GM18907 (cell line): ENCODE results near the gene SPTBN4.
"Not testable (repeated sequence)": the region's sequence is repeated elsewhere in the genome, so short reads cannot be mapped to it uniquely, and the experiment has no call there.

Experiments
- ATAC-seq: cut with Tn5 transposase; IDR thresholded peaks from one replicate; pipeline ENCODE4 v1.9.1; 2021; ENCODE audit warnings: mild to moderate bottlenecking, moderate library complexity; ENCODE audit not compliant: unreplicated experiment

SPTBN4 gene

DNA sequence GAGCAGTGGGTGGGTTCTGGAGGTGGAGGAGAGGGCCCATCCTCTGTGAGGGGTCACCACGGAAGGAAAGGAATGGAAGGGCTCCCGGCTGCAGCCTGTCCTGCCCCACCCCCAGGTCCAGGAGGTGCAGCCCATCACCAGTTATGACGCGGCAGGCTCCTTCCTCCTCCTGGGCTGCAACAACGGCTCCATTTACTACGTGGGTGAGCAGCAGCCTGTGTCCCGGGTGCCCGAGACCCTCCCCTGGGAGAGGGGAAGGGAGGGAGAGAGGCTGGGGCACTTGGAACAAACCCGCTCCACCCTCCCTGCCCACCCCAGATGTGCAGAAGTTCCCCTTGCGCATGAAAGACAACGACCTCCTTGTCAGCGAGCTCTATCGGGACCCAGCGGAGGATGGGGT, 116.5 kb downstream of the SPTBN4 start:
- no peak for ATAC-seq

DNA sequence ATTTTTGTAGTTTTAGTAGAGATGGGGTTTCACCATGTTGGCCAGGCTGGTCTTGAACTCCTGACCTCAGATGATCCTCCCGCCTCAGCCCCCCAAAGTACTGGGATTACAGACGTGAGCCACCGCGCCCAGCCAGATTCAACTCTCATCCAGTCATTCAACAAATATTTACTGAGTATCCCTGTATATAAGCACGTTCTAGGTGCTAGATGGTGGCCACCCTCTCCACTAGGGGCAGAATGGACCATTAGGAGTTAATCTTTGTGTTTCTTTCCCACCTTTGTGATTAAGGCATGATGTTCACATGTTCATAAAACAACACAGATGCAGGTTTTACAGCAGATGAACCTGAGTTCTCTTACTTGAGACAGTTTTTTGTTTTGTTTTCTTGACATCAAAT, 117.2 kb downstream of the SPTBN4 start:
- no peak for ATAC-seq

DNA sequence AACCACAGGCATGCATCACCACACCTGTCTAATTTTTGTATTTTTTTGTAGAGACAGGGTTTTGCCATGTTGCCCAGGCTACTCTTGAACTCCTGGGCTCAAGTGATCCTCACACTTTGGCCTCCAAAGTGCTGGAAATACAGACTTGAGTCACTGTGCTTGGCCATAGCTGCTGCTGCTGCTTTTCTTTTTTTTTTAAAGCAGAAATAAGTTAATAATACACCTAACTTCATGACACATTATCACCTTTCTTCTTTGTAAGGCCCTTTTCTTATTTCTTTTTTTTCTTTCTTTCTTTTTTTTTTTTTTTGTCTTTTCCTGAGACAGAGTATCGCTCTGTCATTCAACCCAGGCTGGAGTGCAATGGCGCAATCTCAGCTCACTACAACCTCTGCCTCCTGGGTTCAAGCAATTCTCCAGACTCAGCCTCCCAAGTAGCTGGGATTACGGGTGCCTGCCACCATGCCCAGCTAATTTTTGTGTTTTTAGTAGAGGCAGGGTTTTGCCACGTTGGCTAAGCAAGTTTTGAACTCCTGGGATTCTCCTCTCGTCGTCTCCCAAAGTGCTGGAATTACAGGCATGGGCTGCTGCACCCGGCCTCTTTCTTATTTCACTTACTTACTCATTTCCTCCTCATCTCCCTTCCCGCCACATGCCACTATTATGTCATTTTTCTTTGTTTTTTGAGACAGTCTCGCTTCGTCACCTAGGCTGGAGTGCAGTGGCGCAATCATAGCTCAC, 118.6 kb downstream of the SPTBN4 start:
- no peak for ATAC-seq

DNA sequence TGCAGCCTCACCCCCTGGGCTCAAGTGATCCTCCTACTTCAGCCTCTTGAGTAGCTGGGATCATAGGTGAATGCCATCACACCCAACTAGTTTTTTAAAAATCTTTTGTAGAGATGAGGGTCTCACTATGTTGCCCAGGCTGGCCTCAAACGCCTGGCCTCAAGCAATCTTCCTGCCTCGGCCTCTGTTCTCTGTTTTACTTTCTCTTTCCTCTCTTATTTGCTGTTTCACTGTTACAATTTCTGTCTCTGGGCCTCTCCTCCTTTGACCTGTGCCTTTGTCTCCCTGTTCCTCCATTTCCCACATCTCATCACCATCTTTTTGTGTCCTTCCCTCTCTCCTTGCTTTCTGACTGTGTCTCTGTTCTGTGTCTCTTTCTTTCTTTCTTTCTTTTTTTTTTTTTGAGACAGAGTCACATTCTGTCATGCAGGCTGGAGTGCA, 119.2 kb downstream of the SPTBN4 start:
- ATAC-seq, result no peak

DNA sequence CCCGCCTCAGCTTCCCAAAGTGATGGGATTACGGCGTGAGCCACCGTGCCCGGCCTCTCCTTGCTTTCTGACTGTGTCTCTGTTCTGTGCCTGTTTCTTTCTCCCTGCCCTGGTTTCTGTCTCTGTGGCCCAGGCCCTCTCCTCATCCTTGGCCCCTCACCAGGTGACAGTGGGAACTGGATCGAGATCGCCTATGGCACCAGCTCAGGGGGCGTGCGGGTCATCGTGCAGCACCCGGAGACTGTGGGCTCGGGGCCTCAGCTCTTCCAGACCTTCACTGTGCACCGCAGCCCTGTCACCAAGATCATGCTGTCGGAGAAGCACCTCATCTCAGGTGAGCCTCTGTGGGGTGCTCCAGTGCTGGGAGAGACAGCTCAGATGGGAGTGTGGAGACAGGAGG, 119.8 kb downstream of the SPTBN4 start:
- ATAC-seq, result no peak

DNA sequence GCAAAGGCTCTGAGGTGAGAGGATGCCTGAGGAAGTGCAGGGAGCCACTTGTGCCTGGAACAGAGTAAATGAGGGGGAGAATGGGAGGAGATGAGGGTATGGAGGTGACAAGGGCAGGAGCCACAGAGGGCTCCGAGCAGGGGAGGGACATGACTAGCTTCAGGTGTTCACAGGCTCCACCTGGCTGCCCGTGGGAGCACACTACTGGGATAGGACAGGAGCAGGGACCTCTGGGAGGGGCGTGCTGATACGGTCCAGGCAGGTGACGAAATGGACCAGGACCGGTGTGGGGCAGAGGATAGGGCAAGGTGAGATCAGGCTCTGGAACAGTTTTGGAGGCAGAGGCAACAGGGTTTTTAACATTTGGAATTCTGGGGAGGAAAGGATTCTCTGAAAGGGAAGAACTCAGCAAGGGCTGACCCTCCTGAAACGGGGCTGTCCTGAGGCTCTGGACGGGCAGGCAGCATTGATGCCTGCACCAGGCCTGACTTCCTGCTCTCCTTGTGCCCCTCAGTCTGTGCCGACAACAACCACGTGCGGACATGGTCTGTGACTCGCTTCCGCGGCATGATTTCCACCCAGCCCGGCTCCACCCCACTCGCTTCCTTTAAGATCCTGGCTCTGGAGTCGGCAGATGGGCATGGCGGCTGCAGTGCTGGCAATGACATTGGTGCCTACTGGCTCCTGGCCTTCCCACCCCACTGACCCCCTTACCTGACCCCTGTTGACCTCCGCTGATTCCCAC, 121.5 kb downstream of the SPTBN4 start:
- ATAC-seq, result no peak

DNA sequence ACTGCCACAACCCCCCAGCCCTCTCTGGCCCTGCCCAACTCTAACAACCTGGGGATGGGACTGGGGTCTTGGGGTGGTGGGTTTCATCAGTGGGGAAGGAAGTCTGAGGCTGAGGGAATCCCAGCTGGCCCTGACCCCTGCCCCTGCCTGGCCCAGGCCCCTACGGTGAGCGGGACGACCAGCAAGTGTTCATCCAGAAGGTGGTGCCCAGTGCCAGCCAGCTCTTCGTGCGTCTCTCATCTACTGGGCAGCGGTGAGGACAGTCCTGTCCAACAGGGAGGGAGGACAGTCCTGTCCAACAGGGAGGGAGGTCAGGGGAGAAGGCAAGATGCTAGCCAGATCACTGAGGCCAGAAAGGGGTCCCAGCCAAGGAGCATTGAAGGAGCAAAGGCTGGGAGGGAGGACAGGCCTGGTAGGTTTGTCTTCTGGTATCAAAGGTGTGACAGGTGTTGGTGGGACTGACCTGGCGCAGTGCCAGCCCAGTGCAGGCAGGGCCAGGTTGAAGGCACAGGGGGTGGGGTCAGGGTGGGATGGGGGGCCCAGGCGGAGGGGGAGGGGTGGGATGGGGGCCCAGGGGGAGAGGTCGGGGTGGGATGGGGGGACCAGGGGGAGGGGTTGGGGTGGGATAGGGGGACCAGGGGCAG, 122.2 kb downstream of the SPTBN4 start:
- ATAC-seq, result no peak

DNA sequence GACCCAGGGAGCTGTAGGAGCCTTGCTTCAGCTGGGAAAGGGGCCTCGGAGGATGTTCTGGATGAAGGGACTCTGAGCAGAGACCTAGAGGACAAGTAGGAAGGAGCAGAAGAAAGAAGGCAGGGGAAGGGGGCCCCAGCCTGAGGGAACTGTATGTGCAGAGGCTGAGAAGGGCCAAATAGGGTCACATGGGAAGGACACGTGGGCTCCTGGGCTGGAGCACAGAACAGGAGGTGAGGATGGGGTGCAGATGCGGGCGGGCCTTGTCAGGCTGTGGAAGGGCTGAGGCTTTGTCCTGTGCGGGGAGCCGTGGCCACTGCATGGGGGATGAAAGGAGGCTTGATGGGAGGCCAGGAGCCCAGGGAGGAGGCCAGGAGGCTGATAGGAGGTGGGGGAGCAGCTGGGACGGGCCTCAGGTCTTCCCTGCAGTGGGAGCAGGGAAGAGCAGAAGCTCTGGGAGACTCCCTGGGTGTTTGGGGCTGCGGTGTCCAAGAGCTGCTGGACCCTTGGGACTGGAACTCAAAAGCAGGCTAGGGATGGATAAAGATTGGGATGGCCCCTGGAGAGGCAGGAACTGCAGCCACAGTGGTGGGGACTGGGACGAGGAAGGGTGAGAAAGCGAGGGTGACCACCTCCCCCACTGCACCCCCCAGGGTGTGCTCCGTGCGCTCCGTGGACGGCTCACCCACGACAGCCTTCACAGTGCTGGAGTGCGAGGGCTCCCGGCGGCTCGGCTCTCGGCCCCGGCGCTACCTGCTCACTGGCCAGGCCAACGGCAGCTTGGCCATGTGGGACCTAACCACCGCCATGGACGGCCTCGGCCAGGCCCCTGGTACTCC, 123.0 kb downstream of the SPTBN4 start:
- ATAC-seq, result no peak

DNA sequence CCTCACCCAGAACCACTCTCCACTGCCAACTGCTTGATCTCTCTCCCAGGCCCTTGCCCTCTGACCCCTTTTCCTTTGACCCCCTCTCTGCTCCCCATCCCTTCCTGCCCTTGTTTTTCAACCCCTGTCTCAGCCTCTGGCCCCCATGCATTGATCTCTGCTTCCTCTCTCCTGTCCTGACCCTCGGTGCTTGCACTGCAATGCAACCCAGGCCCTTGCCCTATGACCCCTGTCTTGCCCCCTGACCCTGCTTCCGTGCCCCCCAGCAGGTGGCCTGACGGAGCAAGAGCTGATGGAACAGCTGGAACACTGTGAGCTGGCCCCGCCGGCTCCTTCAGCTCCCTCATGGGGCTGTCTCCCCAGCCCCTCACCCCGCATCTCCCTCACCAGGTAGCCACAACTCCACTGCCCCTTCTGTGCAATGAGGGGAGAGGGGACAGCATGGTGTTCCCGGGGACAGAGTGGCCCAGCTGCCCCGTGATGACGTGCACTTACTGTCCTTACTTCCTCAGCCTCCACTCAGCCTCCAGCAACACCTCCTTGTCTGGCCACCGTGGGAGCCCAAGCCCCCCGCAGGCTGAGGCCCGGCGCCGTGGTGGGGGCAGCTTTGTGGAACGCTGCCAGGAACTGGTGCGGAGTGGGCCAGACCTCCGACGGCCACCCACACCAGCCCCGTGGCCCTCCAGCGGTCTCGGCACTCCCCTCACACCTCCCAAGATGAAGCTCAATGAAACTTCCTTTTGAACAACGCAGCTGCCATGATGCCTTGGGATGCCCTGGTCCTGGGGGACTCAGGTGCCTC, 123.9 kb downstream of the SPTBN4 start:
- ATAC-seq, result no peak

DNA sequence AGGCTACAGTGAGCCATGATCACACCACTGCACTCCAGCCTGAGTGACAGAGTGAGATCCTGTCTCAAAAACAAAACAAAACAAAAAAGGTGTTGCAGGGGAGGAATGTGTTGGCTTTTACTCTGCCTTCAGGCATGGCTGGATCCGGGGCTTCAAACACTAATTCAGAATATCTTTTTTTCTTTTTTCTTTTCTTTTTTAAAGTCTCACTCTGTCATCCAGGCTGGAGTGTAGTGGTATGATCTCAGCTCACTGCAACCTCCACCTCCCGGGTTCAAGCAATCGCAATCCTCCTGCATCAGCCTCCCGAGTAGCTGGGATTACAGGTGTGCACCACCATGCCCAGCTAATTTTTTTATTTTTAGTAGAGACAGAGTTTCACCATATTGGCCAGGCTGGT, 124.9 kb downstream of the SPTBN4 start:
- ATAC-seq, result not testable (repeated sequence)

DNA sequence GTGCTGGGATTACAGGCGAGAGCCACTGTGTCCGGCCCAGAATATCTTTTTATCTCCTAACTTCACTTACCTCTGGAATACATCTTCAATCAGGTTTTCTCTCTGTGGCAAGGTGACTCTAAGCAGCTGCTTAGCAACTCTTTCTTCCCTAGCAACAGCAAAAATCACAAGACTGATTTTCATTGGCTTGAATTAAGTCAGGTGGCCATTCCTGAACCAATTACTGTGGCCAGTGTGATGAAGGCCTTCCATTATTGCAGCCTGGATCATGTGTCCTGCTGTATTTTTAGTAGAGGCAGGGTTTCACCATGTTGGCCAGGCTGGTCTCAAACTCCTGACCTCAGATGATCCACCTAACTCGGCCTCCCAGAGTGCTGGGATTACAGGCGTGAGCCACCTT, 125.4 kb downstream of the SPTBN4 start:
- ATAC-seq, result no peak

DNA sequence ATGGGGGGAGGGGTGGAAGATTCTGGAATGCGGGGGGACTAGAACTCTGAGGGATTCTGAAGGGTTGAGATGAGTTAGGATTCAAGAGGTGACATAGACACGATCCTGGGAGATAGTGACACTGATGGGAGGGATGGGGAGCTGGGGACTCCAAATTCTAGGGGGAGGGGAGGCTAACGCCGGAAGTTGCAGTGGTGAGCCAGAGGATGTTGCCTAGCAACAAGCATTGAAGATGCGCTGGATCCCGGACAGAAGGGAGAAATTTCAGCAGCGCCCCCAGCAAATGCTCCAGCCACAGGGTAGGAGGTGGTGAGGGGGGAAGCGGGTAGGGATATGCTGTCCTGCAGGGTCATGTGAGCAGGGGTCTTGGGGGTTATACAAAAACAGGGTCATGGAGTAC, 127.5 kb downstream of the SPTBN4 start:
- no peak for ATAC-seq

DNA sequence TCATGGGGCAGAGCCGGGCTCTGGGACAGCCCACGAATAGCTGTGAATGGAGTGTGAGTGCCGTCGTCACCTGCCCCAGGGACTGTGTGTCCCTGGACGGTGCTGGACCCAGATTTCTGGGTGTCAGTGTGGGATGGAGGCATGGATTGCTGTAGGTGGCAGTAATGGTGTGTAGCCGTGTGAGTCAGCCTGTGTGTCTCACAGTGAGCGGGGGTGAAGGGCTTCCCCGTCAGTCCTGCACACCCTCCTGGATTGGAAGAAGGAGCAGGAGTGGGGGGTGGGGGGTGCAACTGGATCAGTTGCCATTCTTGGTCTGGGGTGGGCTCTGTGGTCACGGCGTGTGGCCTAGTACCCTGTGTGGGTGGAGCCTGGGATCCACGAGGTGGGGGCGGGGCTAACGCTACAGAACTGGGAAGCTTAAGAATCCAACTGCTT, 127.9 kb downstream of the SPTBN4 start:
- no peak for ATAC-seq

DNA sequence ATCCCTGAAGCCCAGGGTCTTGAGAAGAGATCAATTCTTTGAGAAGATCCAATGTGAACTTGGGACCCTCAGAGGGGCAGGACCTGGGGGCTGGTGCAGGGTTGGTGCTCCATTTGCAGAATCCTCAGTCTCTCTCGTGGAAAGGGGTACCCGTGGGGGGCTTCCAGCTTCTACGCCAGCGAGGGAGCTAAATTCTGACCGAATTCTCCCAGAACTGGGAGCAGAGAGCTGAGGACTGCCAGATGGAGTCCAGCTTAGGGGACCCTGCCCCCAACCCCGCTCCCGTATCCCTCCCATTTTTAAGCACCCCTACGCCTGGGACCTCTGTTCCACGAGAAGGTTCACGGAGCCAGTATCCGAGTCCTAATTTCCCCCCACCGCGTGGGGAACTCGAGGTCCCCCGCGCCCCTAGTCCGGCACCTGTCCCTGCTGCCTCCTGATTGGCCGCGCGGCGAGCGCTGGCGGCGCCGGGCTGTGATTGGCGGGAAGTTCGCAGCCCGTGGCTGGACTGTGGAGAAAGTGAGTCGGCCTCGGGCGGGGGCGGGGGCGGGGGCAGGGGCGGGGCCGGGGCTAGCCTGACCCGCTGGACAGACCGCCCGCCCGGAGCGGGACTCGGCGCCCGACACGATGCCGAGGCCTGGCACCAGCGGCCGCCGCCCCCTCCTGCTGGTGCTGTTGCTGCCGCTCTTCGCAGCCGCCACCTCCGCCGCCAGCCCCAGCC, 130.0 kb downstream of the SPTBN4 start:
- ATAC-seq, result no peak

DNA sequence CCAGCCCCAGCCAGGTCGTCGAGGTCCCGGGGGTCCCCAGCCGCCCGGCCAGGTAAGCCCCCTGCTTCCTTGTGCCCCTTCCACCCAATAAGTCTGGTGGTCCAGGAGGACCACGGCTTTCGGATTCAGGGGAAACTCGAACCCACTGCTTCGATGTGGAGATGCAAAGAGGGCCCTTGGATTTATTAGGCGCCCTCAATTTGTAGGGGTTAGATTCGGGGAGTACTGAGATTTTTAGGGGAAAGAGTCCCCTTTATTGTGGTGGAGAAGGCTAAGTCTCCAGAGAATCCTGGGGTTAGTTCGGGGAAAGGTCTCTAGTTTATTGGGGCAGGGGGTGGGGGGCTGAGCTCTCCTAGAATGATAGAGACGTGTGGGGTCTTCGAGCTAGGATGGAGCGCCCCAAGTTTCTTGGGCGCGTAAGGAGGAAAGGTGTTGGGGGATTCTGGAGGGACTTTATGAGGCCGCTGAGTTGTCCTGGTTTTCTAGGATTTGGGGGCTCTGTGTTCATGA, 130.6 kb downstream of the SPTBN4 start:
- ATAC-seq, result no peak

DNA sequence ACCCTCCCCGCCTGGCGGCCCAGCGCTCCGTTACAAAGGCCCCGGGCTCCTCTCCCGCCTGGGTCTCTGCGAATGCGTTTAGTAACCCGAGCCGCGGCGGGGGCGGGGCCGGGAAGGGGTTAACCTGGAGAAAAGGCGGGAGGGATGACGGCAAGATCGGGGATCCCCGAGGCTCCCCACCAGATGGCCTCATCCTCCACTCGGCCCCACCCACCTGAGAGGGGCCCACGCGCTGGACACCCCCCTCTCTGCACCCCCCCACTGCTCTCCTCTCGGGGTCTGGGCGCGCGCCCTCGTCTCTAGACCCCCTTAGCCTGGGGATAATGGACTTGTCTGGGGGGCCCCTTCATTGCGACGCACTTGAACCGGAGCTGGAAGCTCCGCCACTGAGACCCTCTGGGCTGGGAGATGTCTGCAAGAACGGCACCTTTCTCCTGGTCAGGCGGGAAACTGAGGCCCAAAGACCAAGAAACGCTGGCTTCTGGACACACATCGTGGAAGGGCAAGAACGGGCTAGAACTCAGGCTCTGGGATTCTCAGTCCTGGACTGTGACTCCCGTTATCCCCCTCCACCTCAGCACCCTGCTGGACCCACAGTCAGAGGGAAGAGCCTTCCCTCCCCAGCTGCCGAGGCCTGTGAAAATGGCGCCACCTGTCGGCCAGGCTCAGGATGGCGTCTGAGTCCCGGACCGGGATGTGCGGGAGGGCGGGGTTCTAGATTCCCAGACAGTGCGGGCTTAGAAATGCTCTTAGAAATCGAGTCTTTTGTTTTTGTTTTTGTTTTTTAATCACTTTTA, 131.5 kb downstream of the SPTBN4 start:
- no peak for ATAC-seq

DNA sequence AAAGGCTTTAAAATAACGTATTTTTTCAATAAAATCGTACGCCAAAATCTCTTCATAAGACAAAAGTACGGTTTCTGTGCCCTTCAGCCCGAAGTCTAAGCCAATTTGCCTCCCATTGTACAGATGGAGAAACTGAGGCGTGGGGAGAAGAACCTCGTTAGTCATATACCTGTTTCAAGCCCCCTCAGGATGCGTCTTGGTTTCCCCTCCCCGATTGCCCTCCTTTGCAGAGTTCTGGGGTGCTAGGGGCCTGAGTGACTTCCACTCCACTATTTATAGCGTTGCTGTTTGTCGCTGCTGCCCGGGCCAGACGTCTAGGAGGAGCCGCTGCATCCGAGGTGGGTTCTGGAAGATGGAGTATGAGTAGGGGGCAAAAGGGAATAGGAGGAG, 132.1 kb downstream of the SPTBN4 start:
- no peak for ATAC-seq

DNA sequence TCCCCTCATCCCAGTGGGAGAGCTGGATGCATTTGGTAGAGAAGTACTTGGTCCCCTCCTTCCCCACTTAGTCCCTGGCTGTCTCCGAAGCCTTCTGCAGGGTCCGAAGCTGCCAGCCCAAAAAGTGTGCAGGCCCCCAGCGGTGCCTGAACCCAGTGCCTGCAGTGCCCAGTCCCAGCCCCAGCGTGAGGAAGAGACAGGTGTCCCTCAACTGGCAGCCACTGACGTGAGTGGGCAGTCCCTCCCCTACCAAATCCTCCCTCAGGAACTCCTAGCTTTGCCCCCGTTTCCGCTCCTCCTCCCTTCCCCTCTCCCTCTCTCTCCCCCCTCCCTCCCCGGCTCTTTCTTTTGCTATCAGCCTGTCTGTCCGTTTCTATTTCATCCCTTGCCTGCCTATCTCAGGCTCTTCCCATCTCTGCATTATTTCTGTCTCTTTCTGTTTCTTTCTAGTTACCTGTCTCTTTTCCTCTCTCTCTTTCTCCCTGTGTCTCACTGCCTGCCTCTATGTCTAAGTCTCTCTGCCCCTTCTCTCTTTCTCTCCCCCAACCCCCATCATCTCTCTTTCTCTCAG, 132.6 kb downstream of the SPTBN4 start:
- ATAC-seq, result no peak
